ENCODE measurements around the gene RNF225.
"Not testable (repeated sequence)": the region's sequence is repeated elsewhere in the genome, so short reads cannot be mapped to it uniquely, and the experiment has no call there.

The RNF225 gene

DNA sequence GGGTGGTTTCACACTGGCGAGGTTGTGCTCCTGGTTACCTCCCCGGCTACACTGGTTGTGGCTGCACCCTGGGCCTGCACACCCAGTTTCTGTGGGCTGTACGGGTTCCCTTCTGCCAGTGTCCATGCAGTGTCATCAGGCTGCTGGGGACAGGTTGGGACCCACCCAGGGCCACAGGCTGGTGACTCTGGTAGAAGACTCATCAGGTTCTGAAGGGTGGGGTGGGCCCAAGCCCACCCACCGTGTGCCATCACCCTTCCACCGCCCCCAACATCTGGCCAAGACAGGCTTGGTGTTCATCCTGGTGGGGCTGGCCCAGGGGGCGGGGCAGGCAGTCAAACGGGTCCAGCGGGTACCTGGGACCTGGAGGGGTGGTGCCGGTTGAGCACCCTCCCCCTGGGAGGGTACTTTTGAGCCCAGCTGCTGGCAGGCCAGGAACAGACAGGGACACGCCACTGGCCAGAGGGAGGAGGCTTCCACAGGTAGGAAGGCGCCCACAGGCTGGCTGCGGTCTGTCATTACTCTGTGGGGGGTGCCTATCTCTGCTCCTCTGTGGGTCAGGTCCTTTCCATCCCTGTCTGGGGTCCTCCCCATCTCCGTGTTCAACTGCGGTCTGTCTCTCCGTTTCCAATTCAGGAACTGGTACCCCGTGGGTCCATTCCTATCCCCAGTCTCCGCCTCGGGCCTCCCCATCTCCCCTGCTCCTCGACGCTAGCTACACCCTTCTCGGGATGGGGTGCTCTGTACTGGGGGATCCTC, at the start of gene RNF225:
Gene RNF225 (plus strand): TSS at position 437 of the 759 bp plus-strand sequence. CDS start 434 bp downstream, outside the sequence.
- in situ Hi-C loops (cut with MboI; ENCODE audit: low sequenced_read_pairs, unreplicated experiment), result no loop called here
- TF ChIP-seq, protein P1, sequence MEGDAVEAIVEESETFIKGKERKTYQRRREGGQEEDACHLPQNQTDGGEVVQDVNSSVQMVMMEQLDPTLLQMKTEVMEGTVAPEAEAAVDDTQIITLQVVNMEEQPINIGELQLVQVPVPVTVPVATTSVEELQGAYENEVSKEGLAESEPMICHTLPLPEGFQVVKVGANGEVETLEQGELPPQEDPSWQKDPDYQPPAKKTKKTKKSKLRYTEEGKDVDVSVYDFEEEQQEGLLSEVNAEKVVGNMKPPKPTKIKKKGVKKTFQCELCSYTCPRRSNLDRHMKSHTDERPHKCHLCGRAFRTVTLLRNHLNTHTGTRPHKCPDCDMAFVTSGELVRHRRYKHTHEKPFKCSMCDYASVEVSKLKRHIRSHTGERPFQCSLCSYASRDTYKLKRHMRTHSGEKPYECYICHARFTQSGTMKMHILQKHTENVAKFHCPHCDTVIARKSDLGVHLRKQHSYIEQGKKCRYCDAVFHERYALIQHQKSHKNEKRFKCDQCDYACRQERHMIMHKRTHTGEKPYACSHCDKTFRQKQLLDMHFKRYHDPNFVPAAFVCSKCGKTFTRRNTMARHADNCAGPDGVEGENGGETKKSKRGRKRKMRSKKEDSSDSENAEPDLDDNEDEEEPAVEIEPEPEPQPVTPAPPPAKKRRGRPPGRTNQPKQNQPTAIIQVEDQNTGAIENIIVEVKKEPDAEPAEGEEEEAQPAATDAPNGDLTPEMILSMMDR (IDR thresholded peaks at IDR 0.05; ENCODE audit: borderline replicate concordance, control extremely low read depth, extremely low read depth, insufficient read depth, missing control alignments), result no peak
- DNase-seq (ENCODE audit: low spot score), result no peak

- peak; percentile 96 for DNase-seq (ENCODE audit: low spot score)
- TF ChIP-seq, protein P1 (IDR thresholded peaks at IDR 0.05; ENCODE audit: borderline replicate concordance, control extremely low read depth, extremely low read depth, insufficient read depth, missing control alignments), result no peak
- in situ Hi-C loops (cut with MboI; ENCODE audit: low sequenced_read_pairs, unreplicated experiment), result no loop called here
Measured at GRCh38 chr19:58346961-58347929, 48.2 kb upstream of the RNF225 start.

GRCh38 chr19:58348080-58348479, 47.4 kb upstream of the RNF225 start:
- in situ Hi-C loops (cut with MboI; ENCODE audit: low sequenced_read_pairs, unreplicated experiment); DNase-seq (ENCODE audit: low spot score): not testable (repeated sequence)

DNA sequence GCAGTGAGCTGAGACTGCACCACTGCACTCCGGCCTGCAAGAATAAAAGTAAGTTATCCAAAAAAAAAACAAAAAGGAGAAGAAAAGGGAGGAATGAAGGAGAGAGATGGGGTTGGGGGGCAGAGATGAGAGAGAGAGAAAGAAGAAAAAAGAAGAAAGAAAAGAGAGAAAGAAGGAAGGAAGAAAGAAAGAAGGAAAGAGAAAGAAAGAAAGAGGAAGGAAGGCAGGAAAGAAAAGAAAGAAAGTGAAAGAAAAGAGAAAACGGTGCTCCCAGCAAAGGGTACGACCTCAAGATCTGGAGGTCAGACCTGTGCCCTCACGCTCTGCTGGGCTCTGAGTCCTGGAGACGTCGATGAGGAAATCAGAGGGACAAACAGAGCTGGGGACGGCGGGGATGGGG, 45.9 kb upstream of the RNF225 start:
- TF ChIP-seq, protein P1 (IDR thresholded peaks at IDR 0.05; ENCODE audit: borderline replicate concordance, control extremely low read depth, extremely low read depth, insufficient read depth, missing control alignments), result no peak
- in situ Hi-C loops (cut with MboI; ENCODE audit: low sequenced_read_pairs, unreplicated experiment), result no loop called here

DNA sequence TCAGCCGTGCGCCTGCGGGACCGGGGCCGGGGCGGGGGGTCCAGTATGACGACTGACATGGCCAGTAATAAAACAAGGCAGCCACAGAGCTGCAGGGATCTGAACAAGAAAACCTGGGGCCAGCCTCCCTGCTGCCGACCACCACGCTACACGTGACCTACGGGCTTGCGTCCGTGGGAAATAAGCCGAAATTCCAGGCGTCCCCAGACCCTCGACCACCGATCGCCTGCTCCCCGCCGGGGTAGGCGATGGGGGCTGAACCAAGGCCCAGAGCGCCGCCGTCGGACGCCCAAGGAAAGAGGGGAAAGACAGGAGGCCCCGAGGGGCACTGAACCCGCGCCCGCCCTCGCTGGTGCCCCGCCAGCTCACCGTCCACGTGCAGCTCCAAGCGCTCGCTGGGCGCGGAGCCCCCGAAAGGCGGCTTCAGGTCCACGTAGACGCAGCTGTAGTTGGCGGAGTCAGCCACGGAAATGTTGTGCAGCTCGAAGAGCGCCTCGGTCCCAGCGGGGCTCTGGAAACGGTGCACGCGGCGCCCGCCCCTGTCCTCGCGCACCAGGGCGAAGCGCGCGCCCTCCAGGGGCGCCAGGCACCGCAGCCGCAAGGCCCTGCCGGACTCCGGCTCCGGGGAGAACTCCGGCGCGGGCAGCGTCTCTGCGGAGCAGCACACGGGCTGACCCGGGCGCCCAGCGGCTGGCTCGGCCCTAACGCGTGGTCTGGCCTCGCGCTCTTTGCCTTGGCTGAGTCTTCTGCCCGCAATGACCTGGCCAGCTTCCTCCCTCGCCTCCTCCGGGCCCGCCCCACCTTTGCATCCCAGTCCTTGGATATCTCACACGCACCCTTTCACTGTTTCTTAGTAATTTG, 45.2 kb upstream of the RNF225 start:
- TF ChIP-seq, protein P1 (IDR thresholded peaks at IDR 0.05; ENCODE audit: borderline replicate concordance, control extremely low read depth, extremely low read depth, insufficient read depth, missing control alignments), result no peak
- in situ Hi-C loops (cut with MboI; ENCODE audit: low sequenced_read_pairs, unreplicated experiment), result no loop called here
- no peak for DNase-seq (ENCODE audit: low spot score)

More for the DNA sequence above, 45.9 kb upstream of the RNF225 start:
- no peak for DNase-seq (ENCODE audit: low spot score)

- no peak for DNase-seq (ENCODE audit: low spot score)
- in situ Hi-C loops (cut with MboI; ENCODE audit: low sequenced_read_pairs, unreplicated experiment), result no loop called here
- TF ChIP-seq, protein P1 (IDR thresholded peaks at IDR 0.05; ENCODE audit: borderline replicate concordance, control extremely low read depth, extremely low read depth, insufficient read depth, missing control alignments), result no peak
Measured at GRCh38 chr19:58350871-58351557, 44.4 kb upstream of the RNF225 start.
